Measurements from ENCODE around the gene EXOC6B. TPM values are rescaled to one million over a fixed set of nuclear protein-coding genes. Genes with fewer than 3 reads are reported as not detected.

EXOC6B gene
- total RNA-seq, 1 donor from 2014 or later, result 35.2 TPM

- Histone ChIP-seq H3K4me3 (no peak overlapping the region), H3K9me3 (no peaks in the 10 kb centered on the region), H3K27ac (no peak overlapping the region), H3K4me1 (peaks cover 4% of the 10 kb centered on the region), H3K36me3 (no peaks in the 10 kb centered on the region), H3K27me3 (no peaks in the 10 kb centered on the region)
- no peak for DNase-seq
- TF ChIP-seq CTCF (IDR thresholded peaks at IDR 0.05), result no peak
- intact Hi-C loops (cut with DNase I), result no loop called here
- ATAC-seq, result no peak
Observed at GRCh38 chr2:72276876-72277275, 549.0 kb downstream of the EXOC6B start.

DNA sequence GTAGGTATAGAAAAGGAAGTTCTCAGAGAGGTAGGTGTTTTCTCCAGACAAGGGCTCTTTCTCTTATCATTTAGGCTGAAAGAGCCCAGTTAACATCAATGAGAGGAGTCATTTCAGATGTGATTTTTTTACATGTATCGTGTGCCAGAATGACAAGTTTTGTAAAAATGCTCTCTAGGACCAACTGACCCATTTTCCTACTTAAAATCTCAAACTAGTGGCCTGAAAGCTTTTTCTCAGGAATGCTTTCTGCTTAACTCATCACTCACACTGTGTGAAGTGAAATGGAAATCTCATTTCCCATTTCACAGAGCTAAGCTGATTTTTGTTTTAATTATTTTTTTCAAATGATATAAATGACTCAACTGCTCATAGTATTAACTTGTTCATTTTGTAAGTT lies 549.5 kb downstream of the EXOC6B start:
- no peaks in the 10 kb centered on the region for H3K36me3 ChIP-seq
- no peaks in the 10 kb centered on the region for H3K27me3 ChIP-seq
- no peak for DNase-seq
- no peak for TF ChIP-seq CTCF (IDR thresholded peaks at IDR 0.05)
- peaks cover 4% of the 10 kb centered on the region for H3K4me1 ChIP-seq
- H3K4me3 ChIP-seq, result no peak overlapping the region
- intact Hi-C loops (cut with DNase I), result no loop called here
- H3K9me3 ChIP-seq, result no peaks in the 10 kb centered on the region
- ATAC-seq, result no peak
- H3K27ac ChIP-seq, result no peak overlapping the region

DNA sequence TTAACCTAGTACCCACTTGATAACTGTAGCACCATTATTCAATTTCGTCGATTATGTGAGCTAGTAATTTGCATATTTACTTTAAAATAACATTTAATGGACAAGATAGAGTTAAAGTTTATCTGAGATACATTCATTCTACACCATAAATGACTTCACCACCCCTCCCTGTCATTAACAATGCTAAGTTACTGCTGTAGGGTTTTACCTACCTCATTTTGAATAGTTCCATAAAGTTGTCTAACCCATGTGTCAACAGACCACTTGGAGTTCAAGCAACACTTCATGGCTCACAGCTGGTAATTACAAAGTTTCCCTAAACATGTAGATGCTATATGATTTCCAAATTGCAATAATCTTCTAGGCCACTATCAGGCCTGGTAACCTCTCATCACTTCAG lies 550.7 kb downstream of the EXOC6B start:
- no peak overlapping the region for H3K4me3 ChIP-seq
- DNase-seq (no peak), ATAC-seq (no peak)
- peaks cover 4% of the 10 kb centered on the region for H3K4me1 ChIP-seq
- H3K27ac ChIP-seq, result no peak overlapping the region
- no peaks in the 10 kb centered on the region for H3K9me3 ChIP-seq
- no peaks in the 10 kb centered on the region for H3K36me3 ChIP-seq
- no peaks in the 10 kb centered on the region for H3K27me3 ChIP-seq
- TF ChIP-seq CTCF (IDR thresholded peaks at IDR 0.05), result no peak
- intact Hi-C loops (cut with DNase I), result no loop called here

DNA sequence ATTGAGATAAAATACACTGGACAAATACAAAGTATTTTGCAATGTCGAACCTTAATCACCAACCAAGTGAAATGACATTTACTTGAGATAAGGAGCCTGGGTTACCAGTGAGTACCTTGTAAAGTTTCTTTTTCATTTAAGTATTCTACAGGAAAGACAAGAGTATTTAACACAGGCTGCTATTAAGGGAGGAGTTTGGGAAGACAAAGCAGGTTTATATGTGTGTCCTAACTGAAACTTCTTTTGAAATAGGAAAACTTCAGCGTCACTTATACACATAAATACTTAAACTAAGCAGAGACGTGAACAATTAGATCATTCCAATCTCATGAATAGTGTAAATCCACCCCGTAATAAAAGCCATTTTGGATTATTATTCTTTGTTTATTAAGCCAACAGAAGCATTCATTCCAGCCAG lies 551.4 kb downstream of the EXOC6B start:
- no peak overlapping the region for H3K27ac ChIP-seq
- H3K4me3 ChIP-seq, result no peak overlapping the region
- ATAC-seq (no peak), DNase-seq (no peak)
- H3K4me1 ChIP-seq, result peaks cover 4% of the 10 kb centered on the region
- no peaks in the 10 kb centered on the region for H3K9me3 ChIP-seq
- no peak for TF ChIP-seq CTCF (IDR thresholded peaks at IDR 0.05)
- no peaks in the 10 kb centered on the region for H3K27me3 ChIP-seq
- no peaks in the 10 kb centered on the region for H3K36me3 ChIP-seq
- intact Hi-C loops (cut with DNase I), result no loop called here

GRCh38 chr2:72273384-72273783 lies 552.4 kb downstream of the EXOC6B start:
- no peak for ATAC-seq
- Histone ChIP-seq H3K27ac (no peak overlapping the region), H3K36me3 (no peaks in the 10 kb centered on the region), H3K4me1 (peaks cover 4% of the 10 kb centered on the region), H3K27me3 (no peaks in the 10 kb centered on the region), H3K9me3 (no peaks in the 10 kb centered on the region), H3K4me3 (no peak overlapping the region)
- no peak for DNase-seq
- no peak for TF ChIP-seq CTCF (IDR thresholded peaks at IDR 0.05)
- intact Hi-C loops (cut with DNase I), result no loop called here

Measured in upper lobe of right lung (tissue), 1 donor.